Measurements from ENCODE around the gene ST6GAL2.

The ST6GAL2 gene

DNA sequence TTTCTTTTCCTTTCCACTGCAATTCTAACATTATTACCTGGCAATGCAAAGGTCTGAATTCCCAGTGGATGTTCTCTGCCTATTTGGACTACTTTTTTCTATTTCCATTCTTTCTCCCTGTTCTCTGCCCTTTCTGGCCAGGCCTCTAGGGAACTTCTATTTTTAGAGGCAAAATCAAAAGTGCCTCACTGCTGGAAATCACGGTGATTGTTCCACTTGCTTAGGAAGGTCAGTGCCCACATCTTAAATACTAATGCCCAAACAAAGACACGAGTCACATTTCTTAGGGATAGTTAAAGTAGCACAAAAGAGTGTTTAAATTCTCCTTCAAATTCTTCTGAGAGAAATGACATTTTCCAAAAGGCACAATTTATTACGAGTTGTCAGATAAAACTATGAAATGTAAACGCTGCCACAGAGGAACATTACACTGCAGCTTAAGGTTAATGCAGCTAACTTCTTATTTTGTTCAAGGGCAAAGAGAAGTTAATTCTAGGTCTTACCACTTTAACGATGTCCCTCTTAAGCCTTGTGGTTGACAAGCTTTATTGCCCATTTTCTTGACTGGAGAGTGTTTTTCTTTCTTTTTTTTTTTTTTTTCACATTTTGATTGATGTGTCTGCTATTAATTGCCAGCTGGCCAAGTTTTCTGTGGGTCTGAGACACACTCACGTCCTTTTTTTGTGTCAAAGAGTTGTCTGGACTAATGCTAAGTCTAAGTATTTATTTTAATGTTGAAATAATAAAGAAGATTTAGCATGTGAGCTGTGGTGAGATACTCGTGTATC is 34.7 kb downstream of the ST6GAL2 start:
- TF ChIP-seq, protein P1, sequence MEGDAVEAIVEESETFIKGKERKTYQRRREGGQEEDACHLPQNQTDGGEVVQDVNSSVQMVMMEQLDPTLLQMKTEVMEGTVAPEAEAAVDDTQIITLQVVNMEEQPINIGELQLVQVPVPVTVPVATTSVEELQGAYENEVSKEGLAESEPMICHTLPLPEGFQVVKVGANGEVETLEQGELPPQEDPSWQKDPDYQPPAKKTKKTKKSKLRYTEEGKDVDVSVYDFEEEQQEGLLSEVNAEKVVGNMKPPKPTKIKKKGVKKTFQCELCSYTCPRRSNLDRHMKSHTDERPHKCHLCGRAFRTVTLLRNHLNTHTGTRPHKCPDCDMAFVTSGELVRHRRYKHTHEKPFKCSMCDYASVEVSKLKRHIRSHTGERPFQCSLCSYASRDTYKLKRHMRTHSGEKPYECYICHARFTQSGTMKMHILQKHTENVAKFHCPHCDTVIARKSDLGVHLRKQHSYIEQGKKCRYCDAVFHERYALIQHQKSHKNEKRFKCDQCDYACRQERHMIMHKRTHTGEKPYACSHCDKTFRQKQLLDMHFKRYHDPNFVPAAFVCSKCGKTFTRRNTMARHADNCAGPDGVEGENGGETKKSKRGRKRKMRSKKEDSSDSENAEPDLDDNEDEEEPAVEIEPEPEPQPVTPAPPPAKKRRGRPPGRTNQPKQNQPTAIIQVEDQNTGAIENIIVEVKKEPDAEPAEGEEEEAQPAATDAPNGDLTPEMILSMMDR (IDR thresholded peaks at IDR 0.05), result no peak
- Mint-ChIP-seq H3K27me3 (ENCODE audit: low read depth, poor library complexity) (peaks cover 3% of the 10 kb centered on the region), H3K36me3 (ENCODE audit: low read depth) (no peaks in the 10 kb centered on the region), H3K27ac (peak overlapping the region; percentile 60), H3K4me1 (peaks cover 93% of the 10 kb centered on the region), H3K9me3 (no peaks in the 10 kb centered on the region), H3K4me3 (peak overlapping the region; percentile 15)
- DNase-seq, result no peak

GRCh38 chr2:106849253-106849652 is 36.7 kb downstream of the ST6GAL2 start:
- Mint-ChIP-seq H3K27ac (no peak overlapping the region), H3K27me3 (ENCODE audit: low read depth, poor library complexity) (peaks cover 3% of the 10 kb centered on the region), H3K4me1 (peaks cover 89% of the 10 kb centered on the region), H3K4me3 (no peak overlapping the region), H3K36me3 (ENCODE audit: low read depth) (no peaks in the 10 kb centered on the region), H3K9me3 (no peaks in the 10 kb centered on the region)
- TF ChIP-seq, protein P1 (IDR thresholded peaks at IDR 0.05), result no peak
- no peak for DNase-seq

- Mint-ChIP-seq H3K27ac (no peak overlapping the region), H3K4me1 (peaks cover 71% of the 10 kb centered on the region), H3K9me3 (no peaks in the 10 kb centered on the region), H3K4me3 (no peak overlapping the region), H3K36me3 (ENCODE audit: low read depth) (no peaks in the 10 kb centered on the region), H3K27me3 (ENCODE audit: low read depth, poor library complexity) (no peaks in the 10 kb centered on the region)
- no peak for DNase-seq
- TF ChIP-seq, protein P1 (IDR thresholded peaks at IDR 0.05), result no peak
Observed at GRCh38 chr2:106847366-106847765, 38.6 kb downstream of the ST6GAL2 start.

DNA sequence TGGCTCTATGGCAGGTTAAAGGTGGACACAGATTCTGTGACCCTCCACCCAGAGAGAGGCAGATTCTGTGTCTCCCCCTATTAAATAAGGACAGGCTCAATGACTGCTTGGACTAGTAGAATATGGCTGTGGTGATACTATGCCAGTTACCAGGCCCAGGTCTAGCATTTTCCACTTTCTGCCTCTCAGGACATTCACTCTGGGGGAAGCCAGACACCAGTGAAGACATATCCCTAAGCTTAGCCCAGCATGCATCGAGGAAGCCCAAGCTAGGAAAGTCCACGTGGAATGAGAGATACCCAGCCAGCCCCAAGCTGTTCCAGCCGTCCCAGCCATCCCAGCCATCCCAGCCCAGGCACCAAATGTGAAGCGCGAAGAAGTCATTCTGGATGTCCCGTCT is 40.3 kb downstream of the ST6GAL2 start:
- Mint-ChIP-seq H3K36me3 (ENCODE audit: low read depth) (no peaks in the 10 kb centered on the region), H3K4me3 (no peak overlapping the region), H3K27me3 (ENCODE audit: low read depth, poor library complexity) (no peaks in the 10 kb centered on the region), H3K9me3 (no peaks in the 10 kb centered on the region), H3K4me1 (peaks cover 65% of the 10 kb centered on the region), H3K27ac (no peak overlapping the region)
- TF ChIP-seq, protein P1 (IDR thresholded peaks at IDR 0.05), result no peak
- DNase-seq, result no peak

- H3K27ac Mint-ChIP-seq, result no peak overlapping the region
- TF ChIP-seq, protein P1 (IDR thresholded peaks at IDR 0.05), result no peak
- peaks cover 7% of the 10 kb centered on the region for H3K36me3 Mint-ChIP-seq (ENCODE audit: low read depth)
- no peak for DNase-seq
- H3K4me3 Mint-ChIP-seq, result no peak overlapping the region
- H3K4me1 Mint-ChIP-seq, result peaks cover 58% of the 10 kb centered on the region
- H3K27me3 Mint-ChIP-seq (ENCODE audit: low read depth, poor library complexity), result no peaks in the 10 kb centered on the region
- no peaks in the 10 kb centered on the region for H3K9me3 Mint-ChIP-seq
Observed at GRCh38 chr2:106843910-106844250, 42.1 kb downstream of the ST6GAL2 start.
